IMR-90 (cell line): ENCODE data around the gene TMEM252. TPM values are rescaled to one million over a fixed set of nuclear protein-coding genes. Genes with fewer than 3 reads are reported as not detected.

ENCODE experiments used
- ATAC-seq: fragments of 200-7000 bp; cut with Tn5 transposase; 2 replicates; pipeline ENCODE4 v1.9.1; 2020; ENCODE audit warnings: low read depth, mild to moderate bottlenecking, moderate library complexity
- BruUV-seq: library from RNA; stranded (reverse); fragments of 400-500 nt; replicated peaks from 2 replicates; lab custom pipeline; 2021; lab: Mats Ljungman, UMichigan
- CTCF ChIA-PET: fragments of 300-600 bp; formaldehyde crosslinking; extraction: SDS; loops from one replicate; lab custom pipeline; 2021; ENCODE audit warnings: antibody characterized with exemption; lab: Yijun Ruan, JAX
- POLR2A ChIA-PET: fragments of 300-600 bp; sonication (Branson Sonifier 250); formaldehyde crosslinking; loops from one replicate; lab custom pipeline; 2022; ENCODE audit warnings: antibody characterized with exemption; ENCODE audit not compliant: unreplicated experiment; lab: Charles Lee
- DNase-seq: peaks from one replicate; pipeline ENCODE4 v3.0.0; 2013
- H2AFZ ChIP-seq: replicated peaks from 2 replicates; pipeline ENCODE3; 2013; ENCODE audit warnings: low read length, mild to moderate bottlenecking; ENCODE audit not compliant: poor library complexity
- H2AK5ac ChIP-seq: 2 replicates; pipeline ENCODE4 v1.6.1; 2013; ENCODE audit warnings: low read depth, low read length, inconsistent platforms
- H2AK9ac ChIP-seq: replicated peaks from 2 replicates; pipeline ENCODE3; 2013; ENCODE audit warnings: mild to moderate bottlenecking, low read depth, low read length, moderate library complexity; ENCODE audit not compliant: poor library complexity
- H2BK120ac ChIP-seq: 2 replicates; pipeline ENCODE4 v1.6.1; 2013; ENCODE audit warnings: low read depth, low read length, inconsistent platforms
- H2BK15ac ChIP-seq: 3 replicates; pipeline ENCODE4 v1.6.1; 2013; ENCODE audit warnings: low read depth, low read length, inconsistent platforms
- H2BK20ac ChIP-seq: 2 replicates; pipeline ENCODE4 v1.6.1; 2013; ENCODE audit warnings: low read depth, mild to moderate bottlenecking, inconsistent platforms, low read length, moderate library complexity
- H2BK5ac ChIP-seq: 2 replicates; pipeline ENCODE4 v1.6.1; 2013; ENCODE audit warnings: mild to moderate bottlenecking, low read depth, low read length, inconsistent platforms; ENCODE audit not compliant: poor library complexity, severe bottlenecking
- H3K14ac ChIP-seq: replicated peaks from 2 replicates; pipeline ENCODE4 v1.6.1; 2013; ENCODE audit warnings: low read depth, low read length, inconsistent platforms
- H3K18ac ChIP-seq: 2 replicates; pipeline ENCODE4 v1.6.1; 2013; ENCODE audit warnings: low read depth, low read length, control low read depth
- H3K23ac ChIP-seq: 2 replicates; pipeline ENCODE4 v1.6.1; 2013; ENCODE audit warnings: low read depth, low read length, inconsistent platforms
- H3K27ac ChIP-seq: 2 replicates; pipeline ENCODE4 v1.5.1; 2013; ENCODE audit warnings: mild to moderate bottlenecking, control low read depth, low read length; ENCODE audit not compliant: insufficient read depth
- H3K27me3 ChIP-seq: 2 replicates; pipeline ENCODE4 v1.6.1; 2013; ENCODE audit warnings: low read length; ENCODE audit not compliant: control insufficient read depth, insufficient read depth
- H3K36me3 ChIP-seq: 2 replicates; pipeline ENCODE4 v1.6.1; 2013; ENCODE audit warnings: low read length, mixed read lengths; ENCODE audit not compliant: control insufficient read depth, insufficient read depth
- H3K4ac ChIP-seq: 2 replicates; pipeline ENCODE4 v1.6.1; 2013; ENCODE audit warnings: low read depth, low read length, inconsistent platforms
- H3K4me1 ChIP-seq: 2 replicates; pipeline ENCODE4 v1.6.1; 2013; ENCODE audit warnings: low read length, mixed read lengths; ENCODE audit not compliant: control insufficient read depth, insufficient read depth
- H3K4me2 ChIP-seq: 2 replicates; pipeline ENCODE4 v1.6.1; 2013; ENCODE audit warnings: low read depth, mild to moderate bottlenecking, control low read depth, low read length, moderate library complexity
- H3K4me3 ChIP-seq: 2 replicates; pipeline ENCODE4 v1.5.1; 2013; ENCODE audit warnings: low read depth, mild to moderate bottlenecking, control low read depth, low read length, moderate library complexity; ENCODE audit not compliant: insufficient read depth
- H3K56ac ChIP-seq: 2 replicates; pipeline ENCODE4 v1.6.1; 2013; ENCODE audit warnings: low read length, inconsistent platforms; ENCODE audit not compliant: insufficient read depth; ENCODE audit errors: extremely low read depth
- H3K79me1 ChIP-seq, 2 experiments: 2 replicates each; pipeline ENCODE4 v1.6.1; 2013; ENCODE audit warnings: low read length in 2 of 2, inconsistent platforms in 1 of 2, low read depth in 1 of 2
- H3K9ac ChIP-seq: 2 replicates; pipeline ENCODE4 v1.6.1; 2013; ENCODE audit warnings: low read depth, low read length, control low read depth
- H3K9me1 ChIP-seq: 2 replicates; pipeline ENCODE4 v1.6.1; 2013; ENCODE audit warnings: low read length, inconsistent platforms; ENCODE audit not compliant: insufficient read depth
- H3K9me3 ChIP-seq: 2 replicates; pipeline ENCODE4 v1.6.1; 2013; ENCODE audit warnings: low read length; ENCODE audit not compliant: control insufficient read depth, insufficient read depth
- H4K20me1 ChIP-seq: 2 replicates; pipeline ENCODE4 v1.6.1; 2013; ENCODE audit warnings: low read length, inconsistent platforms; ENCODE audit not compliant: insufficient read depth
- H4K5ac ChIP-seq: 2 replicates; pipeline ENCODE4 v1.6.1; 2013; ENCODE audit warnings: mild to moderate bottlenecking, low read depth, low read length, control low read depth
- H4K8ac ChIP-seq, 2 experiments: 2 replicates each; pipeline ENCODE4 v1.6.1; 2013; ENCODE audit warnings: low read depth in 2 of 2, low read length in 2 of 2, control low read depth in 1 of 2, inconsistent platforms in 1 of 2
- H4K91ac ChIP-seq: 2 replicates; pipeline ENCODE4 v1.6.1; 2013; ENCODE audit warnings: low read depth, low read length, inconsistent platforms; ENCODE audit not compliant: insufficient read depth
- BHLHE40 ChIP-seq: fragments of 150-350 bp; IDR thresholded peaks from 2 replicates; pipeline ENCODE4 v1.6.1; 2016; ENCODE audit warnings: mild to moderate bottlenecking, low read depth, low read length
- CEBPB ChIP-seq: IDR thresholded peaks from 2 replicates; pipeline ENCODE4 v1.6.1; 2012; ENCODE audit warnings: low read depth, low read length, improper control_type of control experiment
- CHD1 ChIP-seq: IDR thresholded peaks from 2 replicates; pipeline ENCODE4 v1.6.1; 2012; ENCODE audit warnings: low read depth, low read length, improper control_type of control experiment
- ELK1 ChIP-seq: fragments of 150-350 bp; IDR thresholded peaks from 2 replicates; pipeline ENCODE4 v1.6.1; 2016; ENCODE audit warnings: low read depth, mild to moderate bottlenecking, low read length, moderate library complexity, borderline replicate concordance
- FOS ChIP-seq: fragments of 150-350 bp; IDR thresholded peaks from 2 replicates; pipeline ENCODE4 v1.6.1; 2016; ENCODE audit warnings: low read depth, low read length
- MAFK ChIP-seq: IDR thresholded peaks from 2 replicates; pipeline ENCODE4 v1.6.1; 2012; ENCODE audit warnings: low read depth, low read length, improper control_type of control experiment
- MAZ ChIP-seq: IDR thresholded peaks from 2 replicates; pipeline ENCODE4 v1.6.1; 2012; ENCODE audit warnings: low read depth, mild to moderate bottlenecking, low read length, improper control_type of control experiment, moderate library complexity, borderline replicate concordance
- MXI1 ChIP-seq: IDR thresholded peaks from 2 replicates; pipeline ENCODE4 v1.6.1; 2012; ENCODE audit warnings: low read depth, mild to moderate bottlenecking, low read length, moderate library complexity, borderline replicate concordance
- NFE2L2 ChIP-seq: fragments of 150-350 bp; IDR thresholded peaks from 2 replicates; pipeline ENCODE4 v1.6.1; 2016; ENCODE audit warnings: low read depth, mild to moderate bottlenecking, low read length
- POLR2A ChIP-seq: IDR thresholded peaks from 2 replicates; pipeline ENCODE4 v1.6.1; 2012; ENCODE audit warnings: mild to moderate bottlenecking, low read depth, low read length
- RAD21 ChIP-seq: IDR thresholded peaks from 2 replicates; pipeline ENCODE4 v1.6.1; 2012; ENCODE audit warnings: low read length, improper control_type of control experiment
- RCOR1 ChIP-seq: IDR thresholded peaks from 2 replicates; pipeline ENCODE4 v1.6.1; 2012; ENCODE audit warnings: mild to moderate bottlenecking, low read length, improper control_type of control experiment; ENCODE audit not compliant: insufficient replicate concordance
- RFX5 ChIP-seq: IDR thresholded peaks from 2 replicates; pipeline ENCODE4 v1.8.0; 2012; ENCODE audit warnings: low read depth, mild to moderate bottlenecking, low read length, moderate library complexity
- SMC3 ChIP-seq: fragments of 150-350 bp; IDR thresholded peaks from 2 replicates; pipeline ENCODE4 v1.6.1; 2016; ENCODE audit warnings: low read depth, mild to moderate bottlenecking, antibody characterized with exemption, low read length, moderate library complexity
- USF2 ChIP-seq: fragments of 150-350 bp; IDR thresholded peaks from 2 replicates; pipeline ENCODE4 v1.6.1; 2017; ENCODE audit warnings: mild to moderate bottlenecking, antibody characterized with exemption, low read length, low read depth
- WGBS, 2 experiments: methylation state at CpG; one replicate each; pipeline versions ENCODE4 v1.1.5 to v1.1.7; 2013; ENCODE audit warnings: missing lambda C conversion rate in 2 of 2; ENCODE audit not compliant: insufficient read length in 1 of 2; ENCODE audit errors: extremely low coverage in 2 of 2; 5-methylcytosine and 5-hydroxymethylcytosine counted together
- dilution Hi-C: fragments of 300-500 bp; cut with HindIII; formaldehyde crosslinking; loops from one replicate; pipeline ENCODE4 v1.14.3; 2018; ENCODE audit warnings: low sequenced_read_pairs; ENCODE audit not compliant: unreplicated experiment
- in situ Hi-C: fragments of 300-500 bp; cut with MboI; formaldehyde crosslinking; loops from 3 replicates; pipeline ENCODE4 v1.14.3; 2019; ENCODE audit warnings: low sequenced_read_pairs, inconsistent platforms, mixed read lengths
- intact Hi-C: fragments of 100-400 bp; cut with micrococcal nuclease; formaldehyde crosslinking; loops from 2 replicates; pipeline ENCODE4 v1.10.0; 2022
- polyA plus RNA-seq, 3 experiments: library from polyadenylated mRNA; depleted of rRNA; stranded (reverse); fragments of >200 nt; gene quantifications; 2 replicates each; pipeline ENCODE4 v1.2.3, GENCODE V29; 2012; ENCODE audit warnings: low replicate concordance in 1 of 3
- total RNA-seq: library from RNA; depleted of rRNA; stranded (reverse); fragments of >200 nt; gene quantifications from 2 replicates; pipeline ENCODE4 v1.2.3, GENCODE V29; 2012
- TF ChIP-seq, protein P1 (sequence below): conservative IDR thresholded peaks from 2 replicates; pipeline ENCODE4 v1.5.1; 2012; ENCODE audit warnings: mild to moderate bottlenecking, low read depth, low read length, improper control_type of control experiment

The TMEM252 gene
- total and polyA plus RNA-seq, 2 of the 4 experiments (the other 2 are of a cell fraction), result not detected

- Histone ChIP-seq H4K20me1 (no peaks in the 10 kb centered on the region), H2BK20ac (no peak overlapping the region), H3K27ac (no peak overlapping the region), H2BK5ac (no peak overlapping the region), H2AK5ac (no peak overlapping the region), H3K4me1 (peaks cover 2% of the 10 kb centered on the region; the same call in 1 of the 2 replicates), H3K36me3 (no peaks in the 10 kb centered on the region), H4K8ac (no peak overlapping the region), H3K9me3 (peaks cover 3% of the 10 kb centered on the region; the same call in 1 of the 2 replicates), H3K23ac (no peak overlapping the region), H3K79me1 (no peaks in the 10 kb centered on the region), H3K14ac (no peak overlapping the region), H3K18ac (no peak overlapping the region), H3K9me1 (no peaks in the 10 kb centered on the region), H3K56ac (no peak overlapping the region), H4K5ac (no peak overlapping the region), H2BK15ac (no peak overlapping the region), H4K91ac (0 out of 2 replicates have a peak overlapping the region, but pooled peaks have one; percentile 9), H3K9ac (no peak overlapping the region), H3K4ac (peak overlapping the region; percentile 22; the same call in 1 of the 2 replicates), H3K4me3 (no peak overlapping the region), H3K27me3 (no peaks in the 10 kb centered on the region), H2BK120ac (peak overlapping the region; percentile 19; the same call in 1 of the 2 replicates), H2AK9ac (no peak overlapping the region), H2AFZ (no peak overlapping the region), H3K4me2 (no peak overlapping the region)
- CTCF ChIA-PET, result no interaction called here
- intact Hi-C loops, result no loop called here
- dilution Hi-C loops, result no loop called here
- ATAC-seq, result no peak
- in situ Hi-C loops, result no loop called here
- WGBS, 2 experiments, result no CpG with 5 or more reads among the region's 2 CpGs
- BruUV-seq, result no TSS peak
- DNase-seq, result no peak
- POLR2A ChIA-PET, result no interaction called here
- no peak for TF ChIP-seq RFX5
- no peak for TF ChIP-seq NFE2L2
- no peak for TF ChIP-seq FOS
- TF ChIP-seq MXI1, result no peak
- TF ChIP-seq SMC3, result no peak
- no peak for TF ChIP-seq MAZ
- no peak for TF ChIP-seq CHD1
- no peak for TF ChIP-seq RCOR1
- no peak for TF ChIP-seq POLR2A
- no peak for TF ChIP-seq ELK1
- no peak for TF ChIP-seq RAD21
- TF ChIP-seq CEBPB, result no peak
- no peak for TF ChIP-seq MAFK
- TF ChIP-seq, protein P1, sequence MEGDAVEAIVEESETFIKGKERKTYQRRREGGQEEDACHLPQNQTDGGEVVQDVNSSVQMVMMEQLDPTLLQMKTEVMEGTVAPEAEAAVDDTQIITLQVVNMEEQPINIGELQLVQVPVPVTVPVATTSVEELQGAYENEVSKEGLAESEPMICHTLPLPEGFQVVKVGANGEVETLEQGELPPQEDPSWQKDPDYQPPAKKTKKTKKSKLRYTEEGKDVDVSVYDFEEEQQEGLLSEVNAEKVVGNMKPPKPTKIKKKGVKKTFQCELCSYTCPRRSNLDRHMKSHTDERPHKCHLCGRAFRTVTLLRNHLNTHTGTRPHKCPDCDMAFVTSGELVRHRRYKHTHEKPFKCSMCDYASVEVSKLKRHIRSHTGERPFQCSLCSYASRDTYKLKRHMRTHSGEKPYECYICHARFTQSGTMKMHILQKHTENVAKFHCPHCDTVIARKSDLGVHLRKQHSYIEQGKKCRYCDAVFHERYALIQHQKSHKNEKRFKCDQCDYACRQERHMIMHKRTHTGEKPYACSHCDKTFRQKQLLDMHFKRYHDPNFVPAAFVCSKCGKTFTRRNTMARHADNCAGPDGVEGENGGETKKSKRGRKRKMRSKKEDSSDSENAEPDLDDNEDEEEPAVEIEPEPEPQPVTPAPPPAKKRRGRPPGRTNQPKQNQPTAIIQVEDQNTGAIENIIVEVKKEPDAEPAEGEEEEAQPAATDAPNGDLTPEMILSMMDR, result no peak
- no peak for TF ChIP-seq BHLHE40
- no peak for TF ChIP-seq USF2
Measured at GRCh38 chr9:68488126-68488525, 52.6 kb downstream of the TMEM252 start.
